ENCODE measurements around the gene GUCD1. TPM values are rescaled to one million over a fixed set of nuclear protein-coding genes. Genes with fewer than 3 reads are reported as not detected.

GUCD1 gene
- total and polyA plus RNA-seq, 5 experiments from 2014 or later: 27.8 to 69.2 (median 42.6) TPM

DNA sequence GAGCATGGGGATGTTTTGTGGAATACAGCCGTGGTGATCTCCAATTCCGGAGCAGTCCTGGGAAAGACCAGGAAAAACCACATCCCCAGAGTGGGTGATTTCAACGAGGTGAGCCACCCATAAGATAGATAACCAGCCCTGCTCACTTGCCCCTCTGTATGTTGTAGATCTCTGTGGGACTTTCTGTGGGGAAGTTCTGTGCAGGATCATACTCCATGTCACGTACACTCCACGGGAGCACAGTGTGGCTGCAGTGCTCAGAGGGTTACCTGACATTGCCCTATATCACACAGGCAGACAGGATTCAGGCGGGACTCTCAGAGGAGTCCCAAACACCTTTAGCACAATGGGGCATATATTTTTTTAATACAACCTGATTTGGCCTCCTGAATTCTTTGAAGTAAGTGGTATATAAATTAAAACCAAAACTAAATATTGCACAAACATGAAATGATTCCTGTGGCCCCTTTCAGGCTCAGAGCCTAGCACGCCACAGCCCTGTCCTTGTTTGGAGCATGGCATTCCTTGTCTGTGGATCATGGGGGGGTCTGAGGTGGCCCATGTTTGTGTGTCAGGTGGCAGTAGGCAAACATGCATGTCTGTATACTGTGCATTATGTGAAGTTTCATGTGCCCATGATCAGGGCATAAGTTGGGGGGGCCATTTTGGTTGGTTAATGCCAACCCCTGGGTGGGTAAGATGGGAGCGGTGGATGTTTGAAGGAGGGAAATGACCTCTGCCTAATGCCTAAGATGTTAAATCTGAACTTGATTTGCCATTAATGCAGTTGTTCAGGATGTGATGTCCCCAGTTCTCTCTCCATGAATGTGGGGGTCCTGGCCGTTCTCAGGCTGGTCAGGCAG lies 41.3 kb downstream of the GUCD1 start:
- Mint-ChIP-seq H3K27me3 (peaks cover 0 to 3% (median 0%) of the 10 kb centered on the region in 5 donors), H3K9me3 (no peaks in the 10 kb centered on the region), H3K36me3 (no peaks in the 10 kb centered on the region), H3K4me1 (peaks cover 0 to 33% (median 2%) of the 10 kb centered on the region in 4 donors), H3K4me3 (no peak overlapping the region), H3K27ac (no peak overlapping the region)
- ATAC-seq: no peak
- DNase-seq: no peak
- POLR2A ChIA-PET: interaction anchor here (0.6 kb wide), 1 partner anchor 9 kb away, joined by 3 read pairs; no protein-coding TSS in a partner anchor

DNA sequence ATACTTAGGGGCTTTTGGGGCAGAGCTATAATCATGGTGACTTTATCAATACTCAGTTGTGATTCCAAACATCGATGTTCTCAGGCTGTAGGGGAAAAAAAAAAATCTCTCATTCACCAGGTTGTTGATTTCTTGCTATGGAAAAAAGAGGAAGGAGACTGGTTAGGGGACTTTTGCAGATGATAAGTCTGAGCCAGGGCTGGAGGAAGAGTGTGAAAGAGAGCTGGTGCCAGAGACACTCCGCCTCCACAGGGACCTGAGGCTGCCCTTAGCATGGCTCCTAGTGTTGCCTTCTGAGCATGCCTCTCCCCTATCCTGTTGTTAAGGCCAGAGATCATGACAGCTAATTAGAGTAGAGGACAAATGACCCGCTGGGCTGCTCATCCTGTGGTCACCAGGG lies 42.9 kb downstream of the GUCD1 start:
- Mint-ChIP-seq H3K9me3 (no peaks in the 10 kb centered on the region), H3K27ac (peak overlapping the region in 1 of 10 donors; percentile 3), H3K36me3 (no peaks in the 10 kb centered on the region), H3K4me3 (peak overlapping the region in 1 of 10 donors; percentile 54), H3K27me3 (peaks cover 0 to 2% (median 0%) of the 10 kb centered on the region in 5 donors), H3K4me1 (peaks cover 0 to 39% (median 2%) of the 10 kb centered on the region in 4 donors)
- ATAC-seq (no peak), DNase-seq (no peak)
- POLR2A ChIA-PET: no interaction called here

DNA sequence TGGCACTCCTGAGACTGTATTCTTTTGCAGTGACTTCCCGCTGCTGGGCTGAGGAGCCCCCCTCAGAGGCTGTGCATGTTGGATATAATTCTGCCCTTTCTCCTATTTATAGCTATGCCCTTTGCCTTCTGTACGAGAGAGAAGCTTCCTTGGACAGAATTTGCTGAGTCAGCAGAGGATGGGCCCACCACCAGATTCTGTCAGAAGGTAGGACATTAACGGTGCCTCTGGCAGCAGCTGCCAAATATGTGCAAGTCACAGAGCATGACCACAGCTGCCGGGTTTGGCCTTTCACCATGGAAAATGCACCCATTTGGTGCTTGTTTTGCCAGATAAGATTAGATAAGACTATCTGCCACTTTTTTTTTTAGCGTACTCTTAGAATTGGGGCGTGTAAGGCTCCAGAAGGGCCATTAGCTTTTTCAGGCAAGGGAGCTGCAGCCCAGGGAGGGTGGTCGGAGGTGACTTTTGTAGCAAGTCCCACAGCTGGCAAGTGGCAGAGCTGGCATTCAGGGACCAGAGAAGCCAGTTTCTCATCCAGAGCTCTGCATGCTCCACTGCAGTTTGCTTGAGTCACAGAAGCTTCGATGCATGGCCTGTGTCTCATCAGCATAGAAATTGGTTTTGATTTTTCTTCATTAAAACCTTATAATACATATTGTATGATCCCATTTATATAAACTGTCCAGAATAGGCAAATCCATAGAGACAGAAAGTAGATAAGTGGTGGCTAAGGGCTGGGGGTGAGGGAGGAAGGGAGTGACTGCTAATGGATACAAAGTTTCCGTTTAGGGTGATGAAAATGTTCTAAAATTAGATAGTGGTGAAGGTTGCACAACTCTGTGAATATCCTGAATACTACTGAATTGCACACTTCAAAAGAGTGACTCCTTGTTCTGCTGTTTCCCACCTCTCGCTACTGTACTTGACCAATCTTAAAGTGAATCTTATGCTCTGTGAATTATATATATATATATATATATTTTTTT lies 44.0 kb downstream of the GUCD1 start:
- peaks cover 0 to 43% (median 2%) of the 10 kb centered on the region in 4 donors for H3K4me1 Mint-ChIP-seq
- no peaks in the 10 kb centered on the region for H3K36me3 Mint-ChIP-seq
- H3K9me3 Mint-ChIP-seq: no peaks in the 10 kb centered on the region
- POLR2A ChIA-PET: no interaction called here
- ATAC-seq (no peak), DNase-seq (no peak)
- no peak overlapping the region for H3K27ac Mint-ChIP-seq
- H3K4me3 Mint-ChIP-seq: peak overlapping the region in 1 of 10 donors; percentile 39
- H3K27me3 Mint-ChIP-seq: peaks cover 0 to 2% (median 0%) of the 10 kb centered on the region in 5 donors

DNA sequence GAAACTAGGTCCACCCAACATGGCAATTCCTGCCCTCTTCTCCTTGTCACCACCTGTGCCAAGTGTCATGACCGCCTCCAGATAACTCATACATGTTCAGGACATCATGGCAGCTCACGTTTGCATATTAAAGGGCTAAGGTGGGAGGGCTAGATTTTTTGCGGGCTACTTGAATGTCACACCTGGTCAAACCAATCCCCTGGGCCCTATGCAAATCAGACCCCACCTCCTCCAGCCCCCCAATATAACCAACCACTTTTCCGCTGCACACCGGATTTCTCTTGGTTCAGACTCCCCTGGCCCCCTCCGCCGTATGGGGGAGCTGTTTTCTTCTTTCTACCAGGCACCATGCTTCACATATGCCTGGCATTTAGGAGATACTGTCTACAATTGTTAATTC lies 47.2 kb downstream of the GUCD1 start:
- no peak for DNase-seq
- H3K9me3 Mint-ChIP-seq: no peaks in the 10 kb centered on the region
- POLR2A ChIA-PET: no interaction called here
- H3K36me3 Mint-ChIP-seq: no peaks in the 10 kb centered on the region
- H3K27me3 Mint-ChIP-seq: peaks cover 0 to 2% (median 0%) of the 10 kb centered on the region in 5 donors
- H3K27ac Mint-ChIP-seq: no peak overlapping the region
- no peak for ATAC-seq
- H3K4me3 Mint-ChIP-seq: no peak overlapping the region
- peaks cover 6 to 50% (median 10%) of the 10 kb centered on the region in 4 donors for H3K4me1 Mint-ChIP-seq

DNA sequence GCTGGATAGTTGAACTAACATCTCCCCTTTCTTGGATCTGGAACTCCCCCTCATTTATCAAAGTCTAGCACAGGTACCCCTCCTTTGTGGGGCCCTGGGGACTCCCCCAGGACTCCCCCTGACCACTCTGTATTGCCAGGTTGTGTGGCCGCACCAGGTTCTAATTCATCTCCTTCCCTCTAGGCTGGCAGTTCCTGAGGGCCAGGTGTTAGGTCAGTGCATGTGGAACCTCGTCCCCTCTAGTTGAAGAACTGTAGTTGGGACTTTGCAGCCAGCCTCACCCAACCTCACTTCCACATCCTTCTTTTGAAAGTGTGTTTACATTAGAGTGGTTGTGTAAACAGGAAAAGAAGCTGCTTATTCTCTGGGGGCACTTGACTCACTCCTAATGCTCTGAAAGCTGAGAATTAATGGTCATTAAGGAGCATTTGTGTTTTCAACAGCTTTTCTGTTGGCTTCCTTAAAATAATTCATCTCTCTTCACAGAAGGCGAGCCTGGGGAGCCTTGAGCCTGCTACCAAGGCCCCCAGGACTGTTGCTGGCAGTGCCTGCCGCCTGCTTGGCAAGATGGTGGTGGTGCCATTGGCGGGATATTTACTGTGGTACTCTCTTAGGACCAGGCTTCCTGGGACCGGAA lies 48.0 kb downstream of the GUCD1 start:
- DNase-seq (no peak), ATAC-seq (no peak)
- Mint-ChIP-seq H3K27me3 (peaks cover 0 to 2% (median 0%) of the 10 kb centered on the region in 5 donors), H3K4me3 (no peak overlapping the region), H3K4me1 (peaks cover 6 to 45% (median 10%) of the 10 kb centered on the region in 4 donors), H3K27ac (peak overlapping the region in 2 of 10 donors; percentile 47 to 52), H3K9me3 (no peaks in the 10 kb centered on the region), H3K36me3 (no peaks in the 10 kb centered on the region)
- POLR2A ChIA-PET: no interaction called here

DNA sequence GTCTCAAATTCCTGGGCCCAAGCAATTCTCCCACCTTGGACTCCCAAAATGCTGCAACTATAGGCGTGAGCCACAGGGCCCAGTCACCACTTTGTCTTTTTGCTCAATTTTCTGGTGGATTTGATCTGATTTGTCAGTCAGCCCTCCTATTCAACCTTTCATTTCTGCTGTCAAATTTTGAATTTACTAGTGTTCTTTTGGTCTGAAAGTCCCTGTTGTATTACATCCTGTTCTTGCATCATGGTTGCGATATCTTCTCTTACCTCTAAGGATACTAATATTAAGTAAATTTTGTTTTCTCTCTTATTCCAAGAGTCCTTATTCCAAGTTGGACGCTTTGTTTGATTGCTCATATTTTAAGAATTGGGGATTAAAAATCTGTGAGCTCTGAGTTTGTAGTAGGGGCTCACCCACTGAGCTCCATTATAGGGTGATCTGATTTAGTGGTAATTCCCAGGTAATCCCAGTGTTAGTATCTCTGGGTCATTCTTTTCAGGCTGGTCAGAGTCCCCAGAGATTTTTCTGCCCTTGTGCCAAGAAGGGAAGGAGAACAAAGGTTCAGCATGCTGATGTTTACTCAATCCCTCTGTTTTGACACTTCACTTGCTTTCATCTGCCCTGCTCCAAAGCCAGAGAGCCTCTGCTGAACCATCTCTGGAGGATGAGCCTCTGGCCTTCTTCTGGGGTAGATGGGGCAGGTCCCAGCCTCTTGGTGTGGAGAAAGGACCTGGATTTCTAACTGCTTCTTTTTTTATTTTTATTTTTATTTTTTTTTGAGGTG lies 49.8 kb downstream of the GUCD1 start:
- H3K4me3 Mint-ChIP-seq: no peak overlapping the region
- no peak for DNase-seq
- ATAC-seq: no peak
- no peaks in the 10 kb centered on the region for H3K9me3 Mint-ChIP-seq
- no peaks in the 10 kb centered on the region for H3K36me3 Mint-ChIP-seq
- H3K27me3 Mint-ChIP-seq: peaks cover 0 to 2% (median 0%) of the 10 kb centered on the region in 5 donors
- POLR2A ChIA-PET: interaction anchor here (0.6 kb wide), 1 partner anchor 235 kb away, joined by 4 read pairs; no protein-coding TSS in a partner anchor
- H3K4me1 Mint-ChIP-seq: peaks cover 4 to 30% (median 8%) of the 10 kb centered on the region in 4 donors
- peak overlapping the region in 1 of 10 donors; percentile 61 for H3K27ac Mint-ChIP-seq

DNA sequence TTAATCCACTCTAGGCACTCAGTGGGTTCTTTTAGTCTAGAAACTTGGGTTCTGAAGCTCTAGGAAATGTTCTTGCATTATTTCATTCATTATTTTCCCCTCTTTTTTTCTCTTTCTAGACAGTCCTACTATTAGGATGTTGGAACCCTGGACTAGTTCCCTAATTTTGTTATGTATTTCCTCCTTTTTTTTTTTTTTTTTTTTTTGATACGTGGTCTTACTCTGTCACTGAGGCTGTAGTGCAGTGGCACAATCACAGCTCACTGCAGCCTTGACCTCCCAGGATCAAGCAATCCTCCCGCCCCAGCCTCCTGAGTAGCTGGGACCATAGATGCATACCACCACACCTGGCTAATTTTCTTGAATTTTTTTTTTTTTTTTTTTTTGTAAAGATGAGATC lies 50.4 kb downstream of the GUCD1 start:
- no peak overlapping the region for H3K27ac Mint-ChIP-seq
- H3K27me3 Mint-ChIP-seq: peaks cover 0 to 2% (median 0%) of the 10 kb centered on the region in 5 donors
- H3K36me3 Mint-ChIP-seq: no peaks in the 10 kb centered on the region
- DNase-seq (no peak), ATAC-seq (no peak)
- no peaks in the 10 kb centered on the region for H3K9me3 Mint-ChIP-seq
- H3K4me3 Mint-ChIP-seq: no peak overlapping the region
- H3K4me1 Mint-ChIP-seq: peaks cover 5 to 28% (median 9%) of the 10 kb centered on the region in 4 donors
- POLR2A ChIA-PET: interaction anchor here (0.7 kb wide), 1 partner anchor 10 kb away, joined by 3 read pairs; no protein-coding TSS in a partner anchor

DNA sequence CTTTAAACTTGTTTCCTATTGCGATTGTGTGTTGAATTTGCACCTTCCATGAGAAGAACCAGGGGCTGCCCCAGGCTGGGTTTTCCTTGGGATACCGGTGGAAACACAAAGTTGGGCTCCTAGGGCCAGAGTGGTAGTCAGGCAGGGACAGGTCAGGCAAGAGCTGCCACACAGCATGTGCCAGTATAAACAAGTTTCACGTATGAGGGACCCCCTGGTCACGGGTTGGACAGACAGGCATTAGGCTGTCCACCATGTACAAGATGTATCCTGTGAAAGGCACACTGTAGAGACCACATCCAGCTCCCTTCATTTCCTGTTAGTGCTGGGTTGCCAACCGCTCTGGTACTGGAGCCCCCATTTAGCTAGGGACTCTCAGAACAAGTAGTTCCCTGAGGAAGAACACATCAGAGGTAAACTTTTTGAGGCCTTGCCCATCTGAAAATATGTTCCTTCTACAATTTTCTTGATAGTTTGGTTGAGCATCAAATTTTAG lies 51.0 kb downstream of the GUCD1 start:
- POLR2A ChIA-PET: interaction anchor here (0.7 to 1.4 kb wide), 2 partner anchors 10 to 82 kb away, joined by 3 read pairs; no protein-coding TSS in a partner anchor
- Mint-ChIP-seq H3K27me3 (peaks cover 0 to 2% (median 0%) of the 10 kb centered on the region in 5 donors), H3K4me3 (no peak overlapping the region), H3K27ac (peak overlapping the region in 1 of 10 donors; percentile 36), H3K36me3 (no peaks in the 10 kb centered on the region), H3K9me3 (no peaks in the 10 kb centered on the region), H3K4me1 (peaks cover 6 to 27% (median 11%) of the 10 kb centered on the region in 4 donors)
- DNase-seq (no peak), ATAC-seq (no peak)

DNA sequence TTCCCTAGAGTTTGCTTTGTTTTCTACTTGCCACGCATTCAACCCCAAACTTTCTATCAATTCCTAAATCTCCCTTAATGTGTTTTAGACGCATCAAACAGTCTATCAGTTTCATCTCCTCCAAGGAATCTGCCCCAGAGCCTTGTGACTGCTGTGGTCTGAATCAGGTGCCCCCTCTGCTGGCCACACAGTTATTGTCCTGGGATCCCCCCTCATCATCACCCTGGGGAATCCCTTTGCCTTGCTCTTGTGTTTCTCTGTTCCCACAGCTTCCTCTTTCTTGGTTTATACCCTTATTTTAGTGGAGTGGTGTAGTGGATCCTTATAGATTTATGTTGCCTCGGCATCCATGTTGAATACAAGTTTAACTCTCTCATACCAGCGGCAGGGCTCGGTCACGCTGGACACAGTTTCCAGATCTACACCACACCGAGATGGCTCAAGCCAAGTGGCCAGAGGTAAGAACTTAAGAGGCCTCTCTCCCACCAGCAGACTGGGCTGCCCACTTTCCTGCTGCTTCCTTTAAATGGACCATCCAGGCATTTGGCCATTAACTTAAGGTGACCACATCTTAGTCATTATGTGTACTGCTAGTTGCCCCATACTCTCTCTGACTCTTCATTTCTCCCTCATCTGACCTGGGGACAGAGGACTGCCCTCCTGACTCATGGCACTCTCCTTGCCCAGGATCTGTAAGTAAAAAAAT lies 51.6 kb downstream of the GUCD1 start:
- H3K9me3 Mint-ChIP-seq: no peaks in the 10 kb centered on the region
- POLR2A ChIA-PET: interaction anchor here (1.4 kb wide), 1 partner anchor 81 kb away, joined by 3 read pairs; no protein-coding TSS in a partner anchor

DNA sequence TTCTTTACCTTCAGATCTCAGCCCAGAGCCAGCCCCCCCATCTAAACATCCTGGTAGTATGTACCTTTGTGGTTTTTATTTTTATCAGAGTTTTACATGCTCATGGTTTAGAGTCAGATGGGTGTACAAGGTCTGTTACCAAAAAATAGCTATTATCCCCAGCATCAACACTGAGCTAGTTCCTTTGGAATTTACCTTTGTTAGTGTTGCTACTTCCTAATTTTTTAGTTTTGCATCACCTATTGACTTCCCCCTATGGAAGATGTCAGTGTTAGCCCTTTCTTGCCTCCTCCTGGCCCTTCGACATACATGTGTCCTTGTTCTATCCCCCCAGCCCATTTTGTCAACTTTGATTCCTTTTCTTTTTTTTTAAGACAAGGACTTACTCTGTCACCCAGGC lies 52.4 kb downstream of the GUCD1 start:
- peaks cover 17 to 37% (median 24%) of the 10 kb centered on the region in 4 donors for H3K4me1 Mint-ChIP-seq
- H3K27me3 Mint-ChIP-seq: no peaks in the 10 kb centered on the region
- no peak overlapping the region for H3K4me3 Mint-ChIP-seq
- ATAC-seq (no peak), DNase-seq (no peak)
- no peak overlapping the region for H3K27ac Mint-ChIP-seq
- no peaks in the 10 kb centered on the region for H3K36me3 Mint-ChIP-seq
- POLR2A ChIA-PET: interaction anchor here (1.4 kb wide), 1 partner anchor 81 kb away, joined by 3 read pairs; no protein-coding TSS in a partner anchor
- H3K9me3 Mint-ChIP-seq: no peaks in the 10 kb centered on the region

More for the DNA sequence above, 51.6 kb downstream of the GUCD1 start:
- no peaks in the 10 kb centered on the region for H3K27me3 Mint-ChIP-seq
- DNase-seq (peak; percentile 38 to 80 (median 57)), ATAC-seq (peak; percentile 77 to 86)
- H3K4me1 Mint-ChIP-seq: peaks cover 10 to 30% (median 17%) of the 10 kb centered on the region in 4 donors
- H3K36me3 Mint-ChIP-seq: no peaks in the 10 kb centered on the region
- no peak overlapping the region for H3K4me3 Mint-ChIP-seq
- H3K27ac Mint-ChIP-seq: peak overlapping the region in 4 of 10 donors; percentile 1 to 36 (median 16)

DNA sequence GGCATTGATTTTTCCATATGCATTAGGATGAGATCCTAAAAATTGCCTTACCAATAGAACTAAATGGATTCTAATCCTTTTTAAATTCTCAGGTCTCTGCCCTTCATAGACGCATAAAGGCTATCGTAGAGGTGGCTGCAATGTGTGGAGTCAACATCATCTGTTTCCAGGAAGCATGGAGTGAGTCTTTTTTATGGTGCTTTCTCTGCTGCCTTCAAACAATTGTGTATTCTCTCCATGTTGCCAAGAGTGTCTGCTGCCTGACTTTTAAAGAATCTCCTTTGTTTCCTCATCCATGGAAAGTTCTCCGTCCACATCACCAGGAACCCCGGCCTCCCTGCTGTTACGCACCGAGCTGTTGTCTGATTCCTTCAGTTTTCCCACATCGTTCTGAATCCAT lies 52.9 kb downstream of the GUCD1 start:
- H3K27ac Mint-ChIP-seq: peak overlapping the region in 4 of 10 donors; percentile 2 to 41 (median 24)
- DNase-seq (no peak), ATAC-seq (no peak)
- no peaks in the 10 kb centered on the region for H3K9me3 Mint-ChIP-seq
- POLR2A ChIA-PET: no interaction called here
- peaks cover 17 to 36% (median 29%) of the 10 kb centered on the region in 4 donors for H3K4me1 Mint-ChIP-seq
- H3K4me3 Mint-ChIP-seq: no peak overlapping the region
- H3K36me3 Mint-ChIP-seq: no peaks in the 10 kb centered on the region
- no peaks in the 10 kb centered on the region for H3K27me3 Mint-ChIP-seq
